Neural cell (in vitro differentiated cells): Measurements from ENCODE around the gene SSBP2.

Source experiments
- EZH2 ChIP-seq: fragments of 200-600, 300-800 bp; shearing (Covaris generic), sonication (generic); IDR thresholded peaks from 2 replicates; pipeline ENCODE4 v1.6.1; 2014; ENCODE audit warnings: antibody characterized with exemption, low read length, borderline replicate concordance, mild to moderate bottlenecking; ENCODE audit not compliant: insufficient read depth, poor library complexity, severe bottlenecking
- POLR2AphosphoS5 ChIP-seq: IDR thresholded peaks from 2 replicates; pipeline ENCODE4 v1.6.1; 2012
- TAF1 ChIP-seq: IDR thresholded peaks from 2 replicates; pipeline ENCODE4 v1.6.1; 2012; ENCODE audit warnings: low read depth
- TF ChIP-seq, protein P1 (sequence below): IDR thresholded peaks from 2 replicates; pipeline ENCODE4 v1.6.1; 2012; ENCODE audit warnings: borderline replicate concordance
- TF ChIP-seq, protein P2 (sequence below): fragments of 450-650 bp; IDR thresholded peaks from 2 replicates; pipeline ENCODE4 v1.5.1; 2014; ENCODE audit warnings: antibody characterized with exemption, mild to moderate bottlenecking, moderate library complexity; ENCODE audit not compliant: poor library complexity, severe bottlenecking

DNA sequence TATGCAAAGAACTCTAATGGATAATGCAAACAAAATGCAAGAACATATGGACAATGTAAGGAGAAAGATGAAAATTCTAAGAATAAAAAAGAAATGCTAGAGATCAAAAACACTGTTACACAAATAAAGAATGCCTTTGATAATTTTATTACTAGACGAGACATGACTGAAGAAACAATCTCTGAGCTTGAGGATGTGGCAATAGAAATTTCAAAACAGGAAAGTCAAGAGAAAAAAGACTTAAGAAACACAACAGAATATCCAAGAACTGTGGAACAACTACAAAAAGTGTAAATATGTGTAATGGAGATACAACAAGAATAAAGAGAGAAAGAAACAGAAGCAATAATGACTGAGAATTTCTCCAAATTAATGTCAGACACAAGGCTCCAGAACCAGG, 216.5 kb downstream of the SSBP2 start:
- TF ChIP-seq, protein P1, sequence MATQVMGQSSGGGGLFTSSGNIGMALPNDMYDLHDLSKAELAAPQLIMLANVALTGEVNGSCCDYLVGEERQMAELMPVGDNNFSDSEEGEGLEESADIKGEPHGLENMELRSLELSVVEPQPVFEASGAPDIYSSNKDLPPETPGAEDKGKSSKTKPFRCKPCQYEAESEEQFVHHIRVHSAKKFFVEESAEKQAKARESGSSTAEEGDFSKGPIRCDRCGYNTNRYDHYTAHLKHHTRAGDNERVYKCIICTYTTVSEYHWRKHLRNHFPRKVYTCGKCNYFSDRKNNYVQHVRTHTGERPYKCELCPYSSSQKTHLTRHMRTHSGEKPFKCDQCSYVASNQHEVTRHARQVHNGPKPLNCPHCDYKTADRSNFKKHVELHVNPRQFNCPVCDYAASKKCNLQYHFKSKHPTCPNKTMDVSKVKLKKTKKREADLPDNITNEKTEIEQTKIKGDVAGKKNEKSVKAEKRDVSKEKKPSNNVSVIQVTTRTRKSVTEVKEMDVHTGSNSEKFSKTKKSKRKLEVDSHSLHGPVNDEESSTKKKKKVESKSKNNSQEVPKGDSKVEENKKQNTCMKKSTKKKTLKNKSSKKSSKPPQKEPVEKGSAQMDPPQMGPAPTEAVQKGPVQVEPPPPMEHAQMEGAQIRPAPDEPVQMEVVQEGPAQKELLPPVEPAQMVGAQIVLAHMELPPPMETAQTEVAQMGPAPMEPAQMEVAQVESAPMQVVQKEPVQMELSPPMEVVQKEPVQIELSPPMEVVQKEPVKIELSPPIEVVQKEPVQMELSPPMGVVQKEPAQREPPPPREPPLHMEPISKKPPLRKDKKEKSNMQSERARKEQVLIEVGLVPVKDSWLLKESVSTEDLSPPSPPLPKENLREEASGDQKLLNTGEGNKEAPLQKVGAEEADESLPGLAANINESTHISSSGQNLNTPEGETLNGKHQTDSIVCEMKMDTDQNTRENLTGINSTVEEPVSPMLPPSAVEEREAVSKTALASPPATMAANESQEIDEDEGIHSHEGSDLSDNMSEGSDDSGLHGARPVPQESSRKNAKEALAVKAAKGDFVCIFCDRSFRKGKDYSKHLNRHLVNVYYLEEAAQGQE, result no peak
- TF ChIP-seq, protein P2, sequence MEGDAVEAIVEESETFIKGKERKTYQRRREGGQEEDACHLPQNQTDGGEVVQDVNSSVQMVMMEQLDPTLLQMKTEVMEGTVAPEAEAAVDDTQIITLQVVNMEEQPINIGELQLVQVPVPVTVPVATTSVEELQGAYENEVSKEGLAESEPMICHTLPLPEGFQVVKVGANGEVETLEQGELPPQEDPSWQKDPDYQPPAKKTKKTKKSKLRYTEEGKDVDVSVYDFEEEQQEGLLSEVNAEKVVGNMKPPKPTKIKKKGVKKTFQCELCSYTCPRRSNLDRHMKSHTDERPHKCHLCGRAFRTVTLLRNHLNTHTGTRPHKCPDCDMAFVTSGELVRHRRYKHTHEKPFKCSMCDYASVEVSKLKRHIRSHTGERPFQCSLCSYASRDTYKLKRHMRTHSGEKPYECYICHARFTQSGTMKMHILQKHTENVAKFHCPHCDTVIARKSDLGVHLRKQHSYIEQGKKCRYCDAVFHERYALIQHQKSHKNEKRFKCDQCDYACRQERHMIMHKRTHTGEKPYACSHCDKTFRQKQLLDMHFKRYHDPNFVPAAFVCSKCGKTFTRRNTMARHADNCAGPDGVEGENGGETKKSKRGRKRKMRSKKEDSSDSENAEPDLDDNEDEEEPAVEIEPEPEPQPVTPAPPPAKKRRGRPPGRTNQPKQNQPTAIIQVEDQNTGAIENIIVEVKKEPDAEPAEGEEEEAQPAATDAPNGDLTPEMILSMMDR, result no peak
- TF ChIP-seq POLR2AphosphoS5 (no peak), EZH2 (no peak), TAF1 (no peak)
